DND-41 (cell line): ENCODE data around the gene TMEM38A.

ENCODE experiments used
- CTCF ChIP-seq: IDR thresholded peaks from 2 replicates; pipeline ENCODE4 v1.5.1; 2012; ENCODE audit warnings: borderline replicate concordance, low read length, moderate library complexity, mild to moderate bottlenecking; ENCODE audit not compliant: poor library complexity, severe bottlenecking; ENCODE audit errors: extremely low read depth
- EZH2 ChIP-seq: IDR thresholded peaks from 3 replicates; pipeline ENCODE4 v1.6.1; 2012; ENCODE audit warnings: borderline replicate concordance, low read depth, mild to moderate bottlenecking, moderate library complexity, low read length, inconsistent platforms; ENCODE audit not compliant: severe bottlenecking

GRCh38 chr19:16650821-16651220 is 10.1 kb upstream of the TMEM38A start:
- no peak for TF ChIP-seq CTCF
- no peak for TF ChIP-seq EZH2
